Smooth muscle cell (in vitro differentiated cells): ENCODE results near the gene PSMB3. TPM values are rescaled to one million over a fixed set of nuclear protein-coding genes. Genes with fewer than 3 reads are reported as not detected.
A peak's percentile ranks its signal among the peaks of the same experiment; 100 is the strongest.

Experiments
- DNase-seq: peaks from one replicate; lab custom pipeline; 2025; ENCODE audit not compliant: unreplicated experiment; lab: John Stamatoyannopoulos, UW
- H2AFZ ChIP-seq: fragments of 200-600 bp; sonication (generic); 2 replicates; pipeline ENCODE4 v1.6.0; 2016; ENCODE audit warnings: antibody characterized with exemption, low read depth, mild to moderate bottlenecking
- H3F3A ChIP-seq: fragments of 200-600 bp; sonication (generic); 2 replicates; pipeline ENCODE4 v1.6.0; 2017; ENCODE audit warnings: antibody characterized with exemption, low read depth
- H3K27ac ChIP-seq: fragments of 200-600 bp; sonication (generic); 2 replicates; pipeline ENCODE4 v1.5.1; 2016; ENCODE audit warnings: low read depth, mild to moderate bottlenecking
- H3K27me3 ChIP-seq: fragments of 200-600 bp; sonication (generic); 2 replicates; pipeline ENCODE4 v1.6.1; 2016; ENCODE audit warnings: low read depth, mild to moderate bottlenecking
- H3K36me3 ChIP-seq: fragments of 200-600 bp; sonication (generic); 2 replicates; pipeline ENCODE4 v1.5.1; 2016; ENCODE audit warnings: low read depth
- H3K4me1 ChIP-seq: fragments of 200-600 bp; sonication (generic); 2 replicates; pipeline ENCODE4 v1.5.1; 2016; ENCODE audit warnings: low read depth
- H3K4me2 ChIP-seq: fragments of 200-600 bp; sonication (generic); 2 replicates; pipeline ENCODE4 v1.6.0; 2016; ENCODE audit warnings: mild to moderate bottlenecking
- H3K4me3 ChIP-seq: fragments of 200-600 bp; sonication (generic); 2 replicates; pipeline ENCODE4 v1.5.1; 2016; ENCODE audit warnings: mild to moderate bottlenecking
- H3K79me2 ChIP-seq: fragments of 200-600 bp; sonication (generic); 2 replicates; pipeline ENCODE4 v1.6.0; 2016; ENCODE audit warnings: low read depth, mild to moderate bottlenecking
- H3K9ac ChIP-seq: fragments of 200-600 bp; sonication (generic); 2 replicates; pipeline ENCODE4 v1.6.0; 2016; ENCODE audit warnings: low read depth
- H3K9me3 ChIP-seq: fragments of 200-600 bp; sonication (generic); replicated peaks from 2 replicates; pipeline ENCODE4 v1.5.1; 2016; ENCODE audit warnings: low read depth
- H4K20me1 ChIP-seq: fragments of 200-600 bp; sonication (generic); 2 replicates; pipeline ENCODE4 v1.6.0; 2016; ENCODE audit warnings: low read depth
- CTCF ChIP-seq: fragments of 200-600 bp; sonication (generic); IDR thresholded peaks from 2 replicates; pipeline ENCODE4 v1.5.1; 2017; ENCODE audit warnings: borderline replicate concordance, mild to moderate bottlenecking, antibody characterized with exemption; ENCODE audit not compliant: insufficient read depth, poor library complexity, severe bottlenecking
- WGBS: methylation state at CpG from one replicate; pipeline ENCODE4 v1.1.7; 2016; ENCODE audit warnings: low lambda C conversion rate; 5-methylcytosine and 5-hydroxymethylcytosine counted together
- polyA plus RNA-seq: library from polyadenylated mRNA; unstranded; fragments of >200 nt; fragmentation: Nextera tagmentation; extraction: Ambion mirVana; gene quantifications from 2 replicates; pipeline ENCODE4 v1.2.1, GENCODE V29; 2016
- total RNA-seq: library from RNA; depleted of rRNA; stranded (reverse); fragments of >200 nt; gene quantifications from 2 replicates; pipeline ENCODE4 v1.2.3, GENCODE V29; 2014

The PSMB3 gene
- total and polyA plus RNA-seq, 2 experiments from 2014 or later = 312 to 358 TPM

- H3K79me2 ChIP-seq = no peaks in the 10 kb centered on the region
- peak; percentile 68 for TF ChIP-seq CTCF
- peak within 1 kb of the TSS; percentile 89 for H3K4me2 ChIP-seq
- no peaks in the 10 kb centered on the region for H3K36me3 ChIP-seq
- H4K20me1 ChIP-seq = peaks cover 12% of the 10 kb centered on the region
- DNase-seq = peak; percentile 38
- H3K9ac ChIP-seq = peak within 1 kb of the TSS; percentile 60
- H3K4me1 ChIP-seq = peaks cover 5% of the 10 kb centered on the region
- H3K4me3 ChIP-seq = peak within 1 kb of the TSS; percentile 72
- WGBS = 1% methylated on average over 24 of the region's 92 CpGs
- no peak within 1 kb of the TSS for H3K27ac ChIP-seq
- H3K9me3 ChIP-seq = no peaks in the 10 kb centered on the region
- H2AFZ ChIP-seq = peak within 1 kb of the TSS; percentile 31
- peaks cover 12% of the 10 kb centered on the region for H3F3A ChIP-seq
- H3K27me3 ChIP-seq = no peaks in the 10 kb centered on the region
Observed at GRCh38 chr17:38729886-38730525, 22.5 kb upstream of the PSMB3 start, which contains the start of gene CISD3. TSS of gene CISD3 (plus strand) at chr17:38730341. CDS start at chr17:38730359, 18 bp downstream.

- Histone ChIP-seq H3F3A (peaks cover 12% of the 10 kb centered on the region), H3K4me1 (peaks cover 5% of the 10 kb centered on the region), H3K4me3 (peak overlapping the region; percentile 72), H3K4me2 (peak overlapping the region; percentile 89), H3K9ac (no peak overlapping the region), H3K27ac (no peak overlapping the region), H3K9me3 (no peaks in the 10 kb centered on the region), H3K36me3 (no peaks in the 10 kb centered on the region), H4K20me1 (peaks cover 20% of the 10 kb centered on the region), H3K27me3 (no peaks in the 10 kb centered on the region), H2AFZ (peak overlapping the region; percentile 31), H3K79me2 (no peaks in the 10 kb centered on the region)
- no peak for TF ChIP-seq CTCF
- 32% methylated on average over 27 of the region's 27 CpGs for WGBS
- peak; percentile 38 for DNase-seq
Observed at GRCh38 chr17:38730526-38731379, 21.8 kb upstream of the PSMB3 start.

- Histone ChIP-seq H3K4me1 (peaks cover 5% of the 10 kb centered on the region), H3K9ac (no peak overlapping the region), H3K4me2 (no peak overlapping the region), H3K36me3 (no peaks in the 10 kb centered on the region), H3K79me2 (no peaks in the 10 kb centered on the region), H3F3A (peaks cover 12% of the 10 kb centered on the region), H4K20me1 (peaks cover 23% of the 10 kb centered on the region), H2AFZ (no peak overlapping the region), H3K27ac (no peak overlapping the region), H3K4me3 (peak overlapping the region; percentile 72), H3K9me3 (no peaks in the 10 kb centered on the region), H3K27me3 (no peaks in the 10 kb centered on the region)
- no peak for DNase-seq
- WGBS = 85% methylated on average over 8 of the region's 8 CpGs
- TF ChIP-seq CTCF = no peak
Observed at GRCh38 chr17:38731526-38732294, 20.8 kb upstream of the PSMB3 start.
